Raji (cell line): Measurements from ENCODE around the gene HIVEP2.

ENCODE experiments used
- POLR2A ChIP-seq: IDR thresholded peaks from 2 replicates; pipeline ENCODE4 v1.6.1; 2011; ENCODE audit warnings: low read depth, low read length, control low read depth; ENCODE audit not compliant: insufficient read depth

The HIVEP2 gene

GRCh38 chr6:142932889-142933288, 12.1 kb downstream of the HIVEP2 start:
- no peak for TF ChIP-seq POLR2A

GRCh38 chr6:142929751-142930358, 15.1 kb downstream of the HIVEP2 start:
- TF ChIP-seq POLR2A: no peak

- TF ChIP-seq POLR2A: no peak
Measured at GRCh38 chr6:142927904-142928303, 17.1 kb downstream of the HIVEP2 start.

GRCh38 chr6:142927271-142927580, 17.8 kb downstream of the HIVEP2 start:
- TF ChIP-seq POLR2A: no peak

DNA sequence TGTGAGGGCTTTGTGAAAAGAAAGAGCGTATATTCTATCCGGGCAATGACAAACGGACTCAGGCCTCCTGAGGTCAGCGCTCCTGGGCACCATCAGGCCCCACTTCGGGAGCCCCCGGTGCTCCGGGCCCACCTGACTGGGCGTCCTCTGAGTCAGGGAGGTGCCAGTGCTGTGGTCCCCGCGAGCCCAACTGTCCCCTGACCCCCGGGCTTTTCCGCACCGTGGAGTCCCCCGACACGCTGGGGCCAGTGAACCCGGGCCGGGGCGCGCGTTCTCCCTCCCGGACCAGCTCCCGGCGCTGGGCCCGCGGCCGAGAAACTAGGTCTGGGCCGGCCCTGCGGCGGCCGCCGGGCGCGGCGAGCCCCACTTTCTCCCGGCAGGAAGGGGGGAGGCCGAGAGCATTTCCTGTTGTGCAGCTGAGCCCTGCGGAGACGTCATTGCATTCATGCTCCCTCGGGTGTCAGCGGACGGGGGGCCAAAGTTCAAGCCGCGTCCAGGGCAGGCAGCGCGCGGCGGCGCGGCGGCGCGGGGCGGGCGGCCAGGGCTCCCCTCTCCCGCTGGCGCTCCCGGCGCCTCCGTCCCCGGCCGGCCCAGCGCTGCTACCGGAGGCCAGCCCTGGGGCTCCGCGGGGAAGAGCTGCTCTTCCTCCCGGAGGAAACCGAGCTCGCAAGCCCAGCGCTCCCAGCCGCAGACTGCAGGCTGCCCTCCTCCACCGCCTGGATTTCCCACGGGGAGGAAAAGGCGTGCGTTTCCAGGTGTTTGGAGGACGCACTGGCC, 18.3 kb downstream of the HIVEP2 start:
- no peak for TF ChIP-seq POLR2A

DNA sequence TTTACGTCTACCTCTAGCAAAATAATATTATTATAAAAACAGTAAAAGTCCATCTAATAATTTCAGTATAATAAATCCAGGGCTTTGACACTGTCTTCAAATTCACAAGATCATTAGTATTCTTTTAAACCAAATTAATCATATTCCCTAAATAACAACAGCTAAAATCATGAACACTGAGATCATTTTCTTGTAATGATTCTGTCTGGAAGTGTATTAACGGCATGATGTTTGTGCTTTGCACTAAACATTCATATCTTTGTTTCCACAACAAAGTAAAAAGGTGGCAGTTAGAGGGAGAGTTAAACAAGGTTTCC, 18.8 kb downstream of the HIVEP2 start:
- no peak for TF ChIP-seq POLR2A

DNA sequence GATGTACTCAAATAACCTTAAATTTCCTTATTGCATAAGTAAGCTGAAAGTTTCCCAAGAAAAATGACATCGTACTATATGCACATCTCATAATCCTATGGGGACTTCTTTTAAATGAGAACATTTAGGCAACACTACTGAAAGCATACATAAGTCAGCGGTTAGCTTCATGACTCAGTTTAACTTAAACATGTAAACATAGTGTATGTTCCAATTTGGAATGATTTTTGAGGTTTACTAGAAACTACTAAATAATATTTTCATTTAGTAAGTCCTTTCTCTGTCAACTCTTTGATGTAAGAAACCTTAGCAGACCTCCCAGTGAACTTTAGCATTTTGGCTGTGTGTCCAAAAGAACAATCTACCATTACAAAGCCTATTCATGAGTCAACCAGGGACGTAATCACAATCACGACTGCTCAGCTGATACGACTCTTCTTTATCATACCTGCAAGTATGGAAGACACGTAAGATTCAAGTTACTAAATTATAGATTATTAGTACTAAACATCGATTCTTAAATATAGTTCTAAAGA, 19.3 kb downstream of the HIVEP2 start:
- no peak for TF ChIP-seq POLR2A

DNA sequence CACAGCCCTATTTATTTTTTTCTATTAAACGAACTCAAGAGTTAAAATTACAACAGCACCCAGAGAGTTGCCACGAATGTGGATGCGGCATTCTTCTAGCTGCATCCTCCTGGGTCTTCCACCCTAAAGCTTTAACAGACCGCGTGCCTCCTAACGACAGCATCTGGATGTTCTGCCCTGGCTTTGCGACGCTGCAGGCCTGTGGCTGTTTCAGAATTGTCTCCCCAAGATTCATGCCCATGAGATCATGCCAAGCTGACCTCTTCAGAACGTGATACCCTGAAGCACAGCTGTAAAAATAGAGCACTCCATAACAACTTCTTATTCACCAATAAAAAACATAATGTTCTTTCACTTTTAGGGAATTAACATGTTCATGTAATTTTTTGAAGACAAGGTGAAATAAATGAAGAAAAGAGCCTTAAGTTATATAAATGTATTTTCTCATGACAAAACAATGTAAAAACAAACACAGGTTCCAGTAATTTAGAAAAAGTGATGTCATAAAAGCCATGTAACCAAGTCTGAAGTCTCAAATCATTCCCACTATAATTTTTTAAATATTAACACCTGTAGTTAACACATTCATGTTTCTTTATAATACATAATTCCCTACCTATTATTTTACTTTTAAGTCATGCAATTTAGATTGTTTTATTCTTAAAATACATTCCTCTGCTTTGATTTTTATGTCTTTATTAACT, 26.5 kb downstream of the HIVEP2 start:
- TF ChIP-seq POLR2A: no peak

DNA sequence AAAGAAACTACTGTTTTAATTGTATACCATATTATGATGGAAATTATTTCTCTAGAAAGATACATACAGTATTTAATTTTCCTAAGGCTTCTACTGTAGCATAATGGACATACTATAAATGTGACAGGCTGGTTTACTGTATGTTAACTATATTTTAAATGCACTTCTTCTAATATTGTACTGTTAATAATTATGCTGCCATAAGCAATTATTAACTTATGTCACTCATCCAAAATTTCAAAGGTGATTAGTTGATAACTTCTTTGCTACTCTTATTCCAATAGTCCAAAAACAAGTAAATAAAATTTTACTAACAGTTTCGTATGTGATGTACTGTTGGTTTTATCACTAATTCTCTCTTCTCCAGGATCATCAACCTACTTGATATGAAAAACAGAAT, 28.1 kb downstream of the HIVEP2 start:
- no peak for TF ChIP-seq POLR2A

GRCh38 chr6:142914937-142915697, 29.9 kb downstream of the HIVEP2 start:
- no peak for TF ChIP-seq POLR2A

GRCh38 chr6:142914369-142914768, 30.6 kb downstream of the HIVEP2 start:
- no peak for TF ChIP-seq POLR2A

- TF ChIP-seq POLR2A: no peak
Measured at GRCh38 chr6:142913511-142914047, 31.4 kb downstream of the HIVEP2 start.

DNA sequence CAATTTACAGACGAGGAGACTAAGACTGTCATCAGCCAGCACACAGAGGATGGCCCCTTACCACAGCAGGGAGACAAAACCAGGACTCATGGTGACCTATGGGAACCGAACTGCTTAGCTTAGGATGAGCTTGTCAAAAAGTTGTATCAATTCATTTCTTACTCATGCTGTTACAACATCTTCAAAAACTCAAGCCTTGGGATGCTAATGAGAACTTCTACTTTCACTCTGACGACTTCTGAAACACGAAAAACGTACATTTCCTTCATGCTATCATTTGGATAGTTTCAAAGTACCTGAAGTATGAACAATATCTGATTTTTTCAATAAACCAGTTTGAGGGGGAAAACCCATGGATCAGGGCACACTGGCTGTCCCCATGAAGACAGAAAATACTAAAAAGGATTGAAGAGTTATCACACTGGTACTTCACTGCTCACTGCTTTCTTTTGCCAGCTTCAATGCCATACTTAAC, 31.9 kb downstream of the HIVEP2 start:
- no peak for TF ChIP-seq POLR2A

DNA sequence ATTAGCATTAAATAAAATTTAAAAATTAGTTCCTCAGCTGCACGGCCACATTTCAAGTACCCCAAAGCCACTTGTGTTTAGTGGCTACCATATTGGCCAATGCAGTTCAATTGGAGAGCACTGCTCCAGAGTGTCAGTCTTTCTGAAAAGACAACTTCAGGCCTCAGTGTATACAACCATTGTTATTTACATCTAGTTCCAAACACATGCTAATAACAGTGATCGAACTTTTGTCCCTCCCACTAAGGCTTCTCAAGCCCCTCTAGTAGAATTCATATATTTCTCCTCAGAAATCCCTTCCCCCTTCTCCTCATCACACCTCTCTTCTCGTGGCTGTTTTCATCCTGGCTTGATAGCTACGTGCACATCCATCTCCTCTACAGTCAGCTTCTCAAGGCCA, 32.9 kb downstream of the HIVEP2 start:
- no peak for TF ChIP-seq POLR2A

- no peak for TF ChIP-seq POLR2A
Measured at GRCh38 chr6:142911430-142911829, 33.5 kb downstream of the HIVEP2 start.
